ENCODE measurements around the gene SMYD3.

- TF ChIP-seq POLR2A (IDR thresholded peaks at IDR 0.05; ENCODE audit: low read depth, low read length), result no peak
- no peak for TF ChIP-seq EZH2 (IDR thresholded peaks at IDR 0.05; ENCODE audit: borderline replicate concordance, low read depth, low read length, severe bottlenecking)
- no peak for TF ChIP-seq CTCF (IDR thresholded peaks at IDR 0.05; ENCODE audit: extremely low read depth in 1 of 2, insufficient read depth in 1 of 2, low read depth in 1 of 2, low read length in 2 of 2)
- TF ChIP-seq MAX (IDR thresholded peaks at IDR 0.05; ENCODE audit: insufficient read depth, insufficient read length), result no peak
- no peak for TF ChIP-seq POLR2AphosphoS5 (IDR thresholded peaks at IDR 0.05; ENCODE audit: insufficient read depth, low read depth, low read length)
- TF ChIP-seq MYC (IDR thresholded peaks at IDR 0.05; ENCODE audit: low read depth, low read length), result no peak
- TF ChIP-seq FOS (IDR thresholded peaks at IDR 0.05; ENCODE audit: borderline replicate concordance, insufficient read depth, low read length), result no peak
- no peak for TF ChIP-seq GATA2 (IDR thresholded peaks at IDR 0.05; ENCODE audit: insufficient read depth, insufficient read length, low read depth, low read length)
- TF ChIP-seq JUN (IDR thresholded peaks at IDR 0.05; ENCODE audit: borderline replicate concordance, insufficient read depth, insufficient read length, low read depth), result no peak
Observed at GRCh38 chr1:245860657-245861544, 646.2 kb downstream of the SMYD3 start.
